ENCODE data around the gene LRFN4. TPM values are rescaled to one million over a fixed set of nuclear protein-coding genes. Genes with fewer than 3 reads are reported as not detected.
A peak's percentile ranks its signal among the peaks of the same experiment; 100 is the strongest.

The LRFN4 gene
- total RNA-seq, 1 experiment from 2014 or later, result 66.7 TPM

DNA sequence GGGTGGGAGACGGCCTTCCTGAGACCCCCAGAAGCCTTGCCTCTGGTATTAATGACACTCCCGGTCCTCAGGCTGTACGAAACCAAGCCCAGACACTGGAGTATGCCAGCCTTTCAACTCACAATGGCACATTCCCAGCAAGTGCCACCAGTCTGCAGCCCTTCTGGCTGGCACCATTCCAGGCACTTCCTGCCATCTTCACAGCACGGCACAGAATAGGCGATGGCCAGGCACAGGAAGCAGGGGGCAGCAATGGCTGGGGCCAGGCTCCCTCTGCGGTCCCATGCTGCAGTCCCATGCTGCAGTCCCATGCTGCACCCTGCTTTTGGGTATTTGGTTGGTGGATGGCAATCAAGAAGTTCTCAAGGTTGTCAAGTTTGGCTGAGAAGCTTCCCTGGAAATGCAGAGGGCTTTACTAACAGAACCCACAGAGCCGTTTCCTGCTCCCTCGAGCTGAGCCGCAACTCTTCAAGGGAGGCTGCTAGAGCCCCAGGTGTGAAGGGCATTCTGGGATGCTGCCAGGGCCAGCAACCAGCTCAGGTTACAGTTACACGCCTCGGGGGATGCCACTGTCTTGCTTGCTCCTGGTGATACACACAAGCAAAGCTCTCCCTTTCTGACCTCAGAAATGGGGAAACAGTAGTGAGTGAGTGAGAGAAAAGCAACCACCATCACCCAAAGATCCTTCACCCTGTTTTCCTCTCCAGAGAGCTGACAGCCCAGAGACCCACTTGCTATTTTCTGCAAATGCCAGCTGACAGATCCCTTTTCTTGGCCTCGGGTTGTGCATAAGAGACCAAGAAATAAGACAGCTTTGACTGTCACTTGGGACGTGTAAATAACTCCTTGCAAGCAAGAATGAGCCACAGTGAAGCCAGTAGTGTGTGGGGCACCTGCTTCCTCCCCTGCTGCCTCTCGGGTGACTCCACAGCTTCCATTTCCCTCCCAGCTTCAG, 23.9 kb downstream of the LRFN4 start:
- Histone ChIP-seq H4K8ac (replicated peaks; ENCODE audit: insufficient read length, low read depth, low read length) (no peak overlapping the region), H2BK20ac (ENCODE audit: low read depth, low read length, poor library complexity, severe bottlenecking) (no peak overlapping the region), H2AK5ac (ENCODE audit: insufficient read length, low read length) (no peak overlapping the region), H2BK120ac (ENCODE audit: low read depth, low read length, poor library complexity, severe bottlenecking) (no peak overlapping the region), H3K79me1 (ENCODE audit: insufficient read depth, low read depth, low read length, poor library complexity, severe bottlenecking) (no peaks in the 10 kb centered on the region), H3K23ac (ENCODE audit: insufficient read length, low read depth, low read length) (no peak overlapping the region), H2AFZ (ENCODE audit: low read length) (no peak overlapping the region), H2BK5ac (ENCODE audit: insufficient read length, low read length) (no peak overlapping the region), H3K56ac (ENCODE audit: insufficient read length, low read depth, low read length) (no peak overlapping the region), H3K79me2 (ENCODE audit: insufficient read depth, low read length) (no peaks in the 10 kb centered on the region), H3K27me3 (ENCODE audit: insufficient read depth, low read length) (no peaks in the 10 kb centered on the region), H3K9ac (ENCODE audit: extremely low read depth, insufficient read length, low read length) (no peak overlapping the region), H3K18ac (ENCODE audit: insufficient read length, low read depth, low read length) (no peak overlapping the region), H3T11ph (ENCODE audit: low read length) (no peak overlapping the region), H3K14ac (ENCODE audit: insufficient read depth, low read length) (no peak overlapping the region; the same call in 1 of the 2 replicates), H2BK15ac (ENCODE audit: low read depth, low read length) (no peak overlapping the region), H3K4me2 (ENCODE audit: insufficient read depth, insufficient read length, low read length) (peak overlapping the region; percentile 11), H3K9me3 (ENCODE audit: control insufficient read depth, low read depth, low read length) (no peaks in the 10 kb centered on the region), H4K5ac (ENCODE audit: insufficient read length, low read depth, low read length) (no peak overlapping the region), H3K27ac (ENCODE audit: insufficient read length, low read depth, low read length) (no peak overlapping the region), H2BK12ac (ENCODE audit: insufficient read length, low read depth, low read length) (no peak overlapping the region), H3K4ac (ENCODE audit: low read depth, low read length) (no peak overlapping the region), H4K91ac (ENCODE audit: insufficient read length, low read depth, low read length) (no peak overlapping the region), H3K4me1 (ENCODE audit: insufficient read depth, low read length) (peaks cover 2% of the 10 kb centered on the region; the same call in 1 of the 2 replicates), H4K20me1 (ENCODE audit: control insufficient read depth, insufficient read depth, insufficient read length) (no peaks in the 10 kb centered on the region), H3K23me2 (ENCODE audit: insufficient read length, low read depth, low read length, poor library complexity, severe bottlenecking) (no peaks in the 10 kb centered on the region)
- H3K27ac Mint-ChIP-seq, result peak overlapping the region; percentile 40 to 79 (median 57); a peak in 4 of 7 replicates
- no peaks in the 10 kb centered on the region for H3K9me3 Mint-ChIP-seq
- DNase-seq, result peak; percentile 62
- H3K4me3 Mint-ChIP-seq, result peak overlapping the region in 1 of 2 experiments; percentile 65; a peak in 2 of 5 replicates
- TF ChIP-seq, protein P1, sequence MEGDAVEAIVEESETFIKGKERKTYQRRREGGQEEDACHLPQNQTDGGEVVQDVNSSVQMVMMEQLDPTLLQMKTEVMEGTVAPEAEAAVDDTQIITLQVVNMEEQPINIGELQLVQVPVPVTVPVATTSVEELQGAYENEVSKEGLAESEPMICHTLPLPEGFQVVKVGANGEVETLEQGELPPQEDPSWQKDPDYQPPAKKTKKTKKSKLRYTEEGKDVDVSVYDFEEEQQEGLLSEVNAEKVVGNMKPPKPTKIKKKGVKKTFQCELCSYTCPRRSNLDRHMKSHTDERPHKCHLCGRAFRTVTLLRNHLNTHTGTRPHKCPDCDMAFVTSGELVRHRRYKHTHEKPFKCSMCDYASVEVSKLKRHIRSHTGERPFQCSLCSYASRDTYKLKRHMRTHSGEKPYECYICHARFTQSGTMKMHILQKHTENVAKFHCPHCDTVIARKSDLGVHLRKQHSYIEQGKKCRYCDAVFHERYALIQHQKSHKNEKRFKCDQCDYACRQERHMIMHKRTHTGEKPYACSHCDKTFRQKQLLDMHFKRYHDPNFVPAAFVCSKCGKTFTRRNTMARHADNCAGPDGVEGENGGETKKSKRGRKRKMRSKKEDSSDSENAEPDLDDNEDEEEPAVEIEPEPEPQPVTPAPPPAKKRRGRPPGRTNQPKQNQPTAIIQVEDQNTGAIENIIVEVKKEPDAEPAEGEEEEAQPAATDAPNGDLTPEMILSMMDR (conservative IDR thresholded peaks at IDR 0.05), result no peak
- H3K4me1 Mint-ChIP-seq, result peaks cover 41 to 60% of the 10 kb centered on the region in 2 experiments
- H3K27me3 Mint-ChIP-seq (ENCODE audit: low read depth), result no peaks in the 10 kb centered on the region; the same call in 1 of the 2 replicates
- WGBS (ENCODE audit: extremely low coverage, insufficient read length, low lambda C conversion rate), result no CpG with 5 or more reads among the region's 14 CpGs
- H3K36me3 Mint-ChIP-seq (ENCODE audit: insufficient read depth in 1 of 3, low read depth in 3 of 3), result no peaks in the 10 kb centered on the region

Measured in H9 (cell line).